ENCODE results near the gene MED12L.
A peak's percentile ranks its signal among the peaks of the same experiment; 100 is the strongest.

The MED12L gene

GRCh38 chr3:151307583-151308488 lies 222.4 kb downstream of the MED12L start:
- H3K79me2 ChIP-seq (ENCODE audit: control insufficient read depth, insufficient read depth, low read length), result no peaks in the 10 kb centered on the region
- no peak overlapping the region for H2BK15ac ChIP-seq (replicated peaks; ENCODE audit: low read depth)
- H3K4me3 ChIP-seq (ENCODE audit: low read length), result no peak overlapping the region
- H4K8ac ChIP-seq (ENCODE audit: low read depth, low read length), result no peak overlapping the region
- H3K79me1 ChIP-seq (ENCODE audit: low read length), result no peaks in the 10 kb centered on the region
- H3K36me3 ChIP-seq (ENCODE audit: control insufficient read depth, insufficient read depth, low read length), result no peaks in the 10 kb centered on the region
- H2BK120ac ChIP-seq (ENCODE audit: low read depth, low read length), result no peak overlapping the region
- H3K9ac ChIP-seq (ENCODE audit: low read length), result no peak overlapping the region
- no peak overlapping the region for H3K56ac ChIP-seq (ENCODE audit: low read length)
- H3K4me2 ChIP-seq (ENCODE audit: low read length), result no peak overlapping the region
- H3K4ac ChIP-seq (ENCODE audit: low read depth, low read length), result no peak overlapping the region
- no peak overlapping the region for H2BK5ac ChIP-seq (ENCODE audit: low read length)
- H4K5ac ChIP-seq (ENCODE audit: low read length), result no peak overlapping the region
- H3K27ac ChIP-seq (ENCODE audit: low read depth, low read length), result no peak overlapping the region
- H3K18ac ChIP-seq (ENCODE audit: low read length), result no peak overlapping the region
- H3K27me3 ChIP-seq (ENCODE audit: insufficient read depth, low read length, poor library complexity), result no peaks in the 10 kb centered on the region
- H3K4me1 ChIP-seq (ENCODE audit: control insufficient read depth, low read depth, low read length), result peaks cover 16% of the 10 kb centered on the region
- no CpG with 5 or more reads among the region's 1 CpG for WGBS (ENCODE audit: extremely low coverage, insufficient coverage, low lambda C conversion rate)
- DNase-seq, result no peak
- H3K23ac ChIP-seq (ENCODE audit: low read length), result no peak overlapping the region
- no peak overlapping the region for H2AK5ac ChIP-seq (ENCODE audit: low read length)

DNA sequence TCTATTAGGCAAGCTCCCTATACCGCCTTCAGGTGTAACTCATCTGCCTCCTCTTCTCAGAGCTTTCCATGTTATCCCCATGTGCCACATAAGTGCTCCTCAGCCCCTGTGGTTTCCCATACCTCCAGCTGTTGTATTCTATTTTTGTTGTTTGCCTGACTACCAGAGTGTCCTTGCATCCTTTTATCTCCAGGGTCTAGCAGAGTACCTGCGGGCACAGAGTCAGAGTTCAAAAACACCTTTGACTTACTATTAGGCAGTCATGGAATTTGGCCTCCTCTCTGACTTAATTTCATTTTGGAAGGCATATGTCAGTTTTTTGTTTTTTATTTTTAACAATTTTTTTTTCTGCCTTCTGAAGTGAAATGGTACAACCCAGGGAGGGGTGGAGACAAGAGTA lies 224.1 kb downstream of the MED12L start:
- Histone ChIP-seq H2BK15ac (replicated peaks; ENCODE audit: low read depth) (no peak overlapping the region), H3K4me3 (ENCODE audit: low read length) (no peak overlapping the region), H3K27ac (ENCODE audit: low read depth, low read length) (no peak overlapping the region), H3K36me3 (ENCODE audit: control insufficient read depth, insufficient read depth, low read length) (no peaks in the 10 kb centered on the region), H3K23ac (ENCODE audit: low read length) (no peak overlapping the region), H2BK5ac (ENCODE audit: low read length) (no peak overlapping the region), H2BK120ac (ENCODE audit: low read depth, low read length) (no peak overlapping the region), H3K4me2 (ENCODE audit: low read length) (no peak overlapping the region), H3K27me3 (ENCODE audit: insufficient read depth, low read length, poor library complexity) (no peaks in the 10 kb centered on the region), H3K4ac (ENCODE audit: low read depth, low read length) (no peak overlapping the region), H3K18ac (ENCODE audit: low read length) (no peak overlapping the region), H4K5ac (ENCODE audit: low read length) (no peak overlapping the region), H3K56ac (ENCODE audit: low read length) (no peak overlapping the region), H3K79me1 (ENCODE audit: low read length) (no peaks in the 10 kb centered on the region), H2AK5ac (ENCODE audit: low read length) (no peak overlapping the region), H3K4me1 (ENCODE audit: control insufficient read depth, low read depth, low read length) (peaks cover 17% of the 10 kb centered on the region), H3K79me2 (ENCODE audit: control insufficient read depth, insufficient read depth, low read length) (no peaks in the 10 kb centered on the region), H4K8ac (ENCODE audit: low read depth, low read length) (no peak overlapping the region), H3K9ac (ENCODE audit: low read length) (no peak overlapping the region)
- no CpG with 5 or more reads among the region's 2 CpGs for WGBS (ENCODE audit: extremely low coverage, insufficient coverage, low lambda C conversion rate)
- DNase-seq, result no peak

DNA sequence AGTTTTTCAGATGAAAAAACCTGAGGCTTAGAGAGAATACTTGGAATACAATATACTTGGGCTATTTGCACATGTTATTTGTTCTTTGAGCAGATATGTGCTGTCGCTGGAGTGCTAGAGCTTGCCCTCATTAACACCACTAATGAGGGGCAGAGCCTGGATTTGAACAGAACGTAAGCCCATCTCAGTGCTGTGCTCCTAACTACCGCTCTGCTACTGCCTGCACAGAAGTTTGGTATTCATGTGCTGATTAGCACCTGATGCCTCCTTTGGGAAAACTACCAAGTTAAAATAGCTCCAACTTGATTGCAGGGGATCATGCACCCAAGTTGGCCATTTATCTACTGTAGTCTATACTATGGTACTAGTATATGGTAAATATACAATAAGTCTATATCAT lies 227.5 kb downstream of the MED12L start:
- no peak for DNase-seq
- H3K4ac ChIP-seq (ENCODE audit: low read depth, low read length), result no peak overlapping the region
- no peak overlapping the region for H3K18ac ChIP-seq (ENCODE audit: low read length)
- H2BK120ac ChIP-seq (ENCODE audit: low read depth, low read length), result no peak overlapping the region
- no peak overlapping the region for H3K23ac ChIP-seq (ENCODE audit: low read length)
- H3K27me3 ChIP-seq (ENCODE audit: insufficient read depth, low read length, poor library complexity), result no peaks in the 10 kb centered on the region
- peaks cover 6% of the 10 kb centered on the region for H3K4me1 ChIP-seq (ENCODE audit: control insufficient read depth, low read depth, low read length)
- no peaks in the 10 kb centered on the region for H3K36me3 ChIP-seq (ENCODE audit: control insufficient read depth, insufficient read depth, low read length)
- H4K8ac ChIP-seq (ENCODE audit: low read depth, low read length), result no peak overlapping the region
- H3K79me2 ChIP-seq (ENCODE audit: control insufficient read depth, insufficient read depth, low read length), result no peaks in the 10 kb centered on the region
- H3K79me1 ChIP-seq (ENCODE audit: low read length), result no peaks in the 10 kb centered on the region
- H3K56ac ChIP-seq (ENCODE audit: low read length), result no peak overlapping the region
- WGBS (ENCODE audit: extremely low coverage, insufficient coverage, low lambda C conversion rate), result no CpG with 5 or more reads among the region's 3 CpGs
- no peak overlapping the region for H3K27ac ChIP-seq (ENCODE audit: low read depth, low read length)
- H2BK15ac ChIP-seq (replicated peaks; ENCODE audit: low read depth), result no peak overlapping the region
- H2BK5ac ChIP-seq (ENCODE audit: low read length), result no peak overlapping the region
- H4K5ac ChIP-seq (ENCODE audit: low read length), result no peak overlapping the region
- no peak overlapping the region for H3K4me3 ChIP-seq (ENCODE audit: low read length)
- H2AK5ac ChIP-seq (ENCODE audit: low read length), result no peak overlapping the region
- no peak overlapping the region for H3K4me2 ChIP-seq (ENCODE audit: low read length)
- H3K9ac ChIP-seq (ENCODE audit: low read length), result no peak overlapping the region

DNA sequence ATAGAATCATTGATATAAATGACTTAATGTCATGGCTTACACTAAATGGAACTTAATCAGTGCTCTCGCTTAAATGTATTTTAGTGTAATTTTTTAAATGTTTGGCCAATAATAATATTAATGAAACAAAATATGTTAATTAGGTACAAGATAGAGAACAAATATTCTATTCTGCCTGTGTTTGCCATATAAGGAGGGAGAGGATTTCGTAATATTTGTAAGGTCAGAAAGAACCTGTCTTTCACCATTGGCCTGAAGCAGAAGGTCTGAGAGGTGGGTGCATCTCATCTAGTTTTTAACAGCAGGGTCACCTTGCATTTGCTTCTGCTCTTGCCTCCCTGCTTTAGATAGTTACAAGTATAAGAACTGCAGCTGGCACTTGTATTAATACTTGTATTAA lies 228.7 kb downstream of the MED12L start:
- Histone ChIP-seq H3K9ac (ENCODE audit: low read length) (no peak overlapping the region), H2BK15ac (replicated peaks; ENCODE audit: low read depth) (no peak overlapping the region), H3K4ac (ENCODE audit: low read depth, low read length) (no peak overlapping the region), H3K79me1 (ENCODE audit: low read length) (no peaks in the 10 kb centered on the region), H2BK5ac (ENCODE audit: low read length) (no peak overlapping the region), H3K23ac (ENCODE audit: low read length) (no peak overlapping the region), H2BK120ac (ENCODE audit: low read depth, low read length) (no peak overlapping the region), H3K36me3 (ENCODE audit: control insufficient read depth, insufficient read depth, low read length) (no peaks in the 10 kb centered on the region), H4K8ac (ENCODE audit: low read depth, low read length) (no peak overlapping the region), H3K4me3 (ENCODE audit: low read length) (no peak overlapping the region), H2AK5ac (ENCODE audit: low read length) (no peak overlapping the region), H3K27me3 (ENCODE audit: insufficient read depth, low read length, poor library complexity) (no peaks in the 10 kb centered on the region), H3K4me1 (ENCODE audit: control insufficient read depth, low read depth, low read length) (peaks cover 6% of the 10 kb centered on the region), H3K18ac (ENCODE audit: low read length) (no peak overlapping the region), H4K5ac (ENCODE audit: low read length) (no peak overlapping the region), H3K56ac (ENCODE audit: low read length) (no peak overlapping the region), H3K79me2 (ENCODE audit: control insufficient read depth, insufficient read depth, low read length) (no peaks in the 10 kb centered on the region), H3K4me2 (ENCODE audit: low read length) (no peak overlapping the region), H3K27ac (ENCODE audit: low read depth, low read length) (no peak overlapping the region)
- WGBS (ENCODE audit: extremely low coverage, insufficient coverage, low lambda C conversion rate), result no CpG with 5 or more reads among the region's 2 CpGs
- no peak for DNase-seq

DNA sequence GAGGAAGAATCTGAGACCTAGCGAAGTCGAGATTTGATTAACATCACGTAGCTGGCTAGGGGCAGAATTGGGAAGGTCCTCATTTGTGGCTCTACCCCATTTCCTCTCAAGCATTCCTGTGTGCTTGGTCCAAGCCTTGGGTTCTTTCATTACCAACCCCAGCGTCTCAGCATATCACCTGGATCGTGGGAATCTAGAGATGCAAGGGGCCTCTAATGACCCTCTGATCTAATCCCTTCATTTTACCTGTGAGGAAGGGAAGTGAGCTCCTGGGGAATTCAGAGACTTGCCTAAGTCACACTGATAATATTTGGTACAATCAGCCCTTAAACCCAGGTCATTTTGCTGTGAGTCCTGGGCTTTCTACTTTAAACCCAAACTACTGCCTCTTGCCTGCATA lies 229.1 kb downstream of the MED12L start:
- no CpG with 5 or more reads among the region's 5 CpGs for WGBS (ENCODE audit: extremely low coverage, insufficient coverage, low lambda C conversion rate)
- H3K23ac ChIP-seq (ENCODE audit: low read length), result no peak overlapping the region
- H2BK5ac ChIP-seq (ENCODE audit: low read length), result no peak overlapping the region
- no peak overlapping the region for H3K4me2 ChIP-seq (ENCODE audit: low read length)
- no peaks in the 10 kb centered on the region for H3K36me3 ChIP-seq (ENCODE audit: control insufficient read depth, insufficient read depth, low read length)
- H3K27ac ChIP-seq (ENCODE audit: low read depth, low read length), result no peak overlapping the region
- no peaks in the 10 kb centered on the region for H3K27me3 ChIP-seq (ENCODE audit: insufficient read depth, low read length, poor library complexity)
- H3K4ac ChIP-seq (ENCODE audit: low read depth, low read length), result no peak overlapping the region
- peaks cover 6% of the 10 kb centered on the region for H3K4me1 ChIP-seq (ENCODE audit: control insufficient read depth, low read depth, low read length)
- no peak overlapping the region for H3K9ac ChIP-seq (ENCODE audit: low read length)
- peak overlapping the region; percentile 75 for H3K18ac ChIP-seq (ENCODE audit: low read length)
- DNase-seq, result peak; percentile 47
- H2BK120ac ChIP-seq (ENCODE audit: low read depth, low read length), result no peak overlapping the region
- H4K8ac ChIP-seq (ENCODE audit: low read depth, low read length), result no peak overlapping the region
- no peak overlapping the region for H2BK15ac ChIP-seq (replicated peaks; ENCODE audit: low read depth)
- no peak overlapping the region for H3K4me3 ChIP-seq (ENCODE audit: low read length)
- H3K56ac ChIP-seq (ENCODE audit: low read length), result no peak overlapping the region
- no peaks in the 10 kb centered on the region for H3K79me1 ChIP-seq (ENCODE audit: low read length)
- H2AK5ac ChIP-seq (ENCODE audit: low read length), result no peak overlapping the region
- no peaks in the 10 kb centered on the region for H3K79me2 ChIP-seq (ENCODE audit: control insufficient read depth, insufficient read depth, low read length)
- no peak overlapping the region for H4K5ac ChIP-seq (ENCODE audit: low read length)

GRCh38 chr3:151315136-151315535 lies 229.7 kb downstream of the MED12L start:
- Histone ChIP-seq H3K27me3 (ENCODE audit: insufficient read depth, low read length, poor library complexity) (no peaks in the 10 kb centered on the region), H3K9ac (ENCODE audit: low read length) (no peak overlapping the region), H4K5ac (ENCODE audit: low read length) (no peak overlapping the region), H3K79me2 (ENCODE audit: control insufficient read depth, insufficient read depth, low read length) (no peaks in the 10 kb centered on the region), H3K79me1 (ENCODE audit: low read length) (no peaks in the 10 kb centered on the region), H3K4ac (ENCODE audit: low read depth, low read length) (no peak overlapping the region), H3K56ac (ENCODE audit: low read length) (no peak overlapping the region), H3K4me3 (ENCODE audit: low read length) (no peak overlapping the region), H3K27ac (ENCODE audit: low read depth, low read length) (no peak overlapping the region), H2AK5ac (ENCODE audit: low read length) (no peak overlapping the region), H4K8ac (ENCODE audit: low read depth, low read length) (no peak overlapping the region), H3K36me3 (ENCODE audit: control insufficient read depth, insufficient read depth, low read length) (no peaks in the 10 kb centered on the region), H3K18ac (ENCODE audit: low read length) (no peak overlapping the region), H2BK5ac (ENCODE audit: low read length) (no peak overlapping the region), H3K4me2 (ENCODE audit: low read length) (no peak overlapping the region), H2BK120ac (ENCODE audit: low read depth, low read length) (no peak overlapping the region), H3K4me1 (ENCODE audit: control insufficient read depth, low read depth, low read length) (peaks cover 6% of the 10 kb centered on the region), H2BK15ac (replicated peaks; ENCODE audit: low read depth) (no peak overlapping the region), H3K23ac (ENCODE audit: low read length) (no peak overlapping the region)
- DNase-seq, result peak; percentile 70
- WGBS (ENCODE audit: extremely low coverage, insufficient coverage, low lambda C conversion rate), result no CpG with 5 or more reads among the region's 2 CpGs
